HG03439 (cell line): ENCODE data around the gene ZNF593OS.

Experiments used
- ATAC-seq: cut with Tn5 transposase; IDR thresholded peaks from one replicate; pipeline ENCODE4 v1.9.1; 2021; ENCODE audit warnings: mild to moderate bottlenecking, moderate library complexity; ENCODE audit not compliant: unreplicated experiment

The ZNF593OS gene

DNA sequence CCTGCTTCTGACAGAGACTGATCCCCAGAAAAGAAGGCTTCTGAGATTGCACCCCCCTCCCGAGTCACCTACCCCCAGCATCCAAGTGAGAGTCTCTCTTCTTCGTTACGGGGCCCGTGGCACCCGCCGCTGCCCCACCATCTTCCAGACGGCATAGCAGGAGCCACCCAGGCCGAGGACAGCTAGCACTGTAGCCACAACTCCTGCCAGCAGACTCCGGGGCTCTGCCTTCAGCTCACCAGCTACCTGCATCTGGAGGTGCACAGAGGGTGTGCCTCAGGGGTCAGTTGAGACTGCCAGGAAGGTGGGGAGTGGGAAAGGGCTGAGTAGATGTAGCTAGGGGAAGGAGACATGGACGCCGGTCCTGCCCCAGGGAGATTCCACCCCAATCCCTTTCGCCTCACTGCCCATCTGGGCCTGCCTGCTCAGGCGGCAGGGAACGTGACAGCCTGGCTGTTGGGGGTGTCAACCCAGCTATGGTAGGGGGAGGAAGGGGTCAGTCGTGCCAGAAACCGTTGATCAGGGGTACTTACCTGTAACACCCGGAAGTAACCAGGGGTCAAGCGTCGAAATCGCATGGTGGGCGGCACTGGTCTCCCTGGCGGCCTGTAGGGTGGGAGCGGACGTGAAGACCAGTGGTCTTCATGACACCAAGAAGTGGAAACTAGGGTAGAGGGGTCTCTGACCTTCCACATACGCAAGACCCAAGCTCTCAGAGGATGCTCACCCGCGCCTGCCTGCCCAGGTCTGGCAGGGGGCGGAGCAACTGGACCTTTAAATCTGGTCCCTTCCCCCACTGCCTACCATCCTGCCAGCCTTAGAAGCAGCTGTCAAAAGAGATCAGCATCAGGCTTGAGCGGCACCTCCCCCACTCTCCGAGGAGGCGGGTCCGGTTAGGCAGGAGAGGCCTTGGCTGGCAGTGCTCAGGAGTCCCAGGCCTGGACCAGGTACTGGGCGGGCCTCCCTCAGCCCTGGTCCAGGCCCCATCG is at the start of gene ZNF593OS:
ZNF593OS (minus strand) TSS at position 749 of the 989 bp plus-strand sequence; CDS start at position 578, 171 bp downstream.
- ATAC-seq: no peak

DNA sequence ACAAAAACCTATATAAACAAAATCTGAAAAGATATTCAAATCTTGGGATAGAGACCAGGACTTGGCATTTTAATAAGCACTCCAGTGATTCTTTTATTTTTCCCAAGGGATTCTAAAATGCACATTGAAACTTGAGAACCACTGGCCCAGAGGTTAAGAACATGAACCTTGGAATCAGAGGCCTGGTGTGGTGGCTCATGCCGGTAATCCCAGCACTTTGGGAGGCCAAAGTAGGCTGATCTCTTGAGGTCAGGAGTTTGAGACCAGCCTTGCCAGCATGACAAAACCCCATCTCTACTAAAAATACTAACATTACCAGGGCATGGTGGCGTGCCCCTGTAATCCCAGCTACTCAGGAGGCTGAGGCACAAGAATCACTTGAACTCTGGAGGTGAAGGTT is 49.5 kb upstream of the ZNF593OS start:
- ATAC-seq: no peak

DNA sequence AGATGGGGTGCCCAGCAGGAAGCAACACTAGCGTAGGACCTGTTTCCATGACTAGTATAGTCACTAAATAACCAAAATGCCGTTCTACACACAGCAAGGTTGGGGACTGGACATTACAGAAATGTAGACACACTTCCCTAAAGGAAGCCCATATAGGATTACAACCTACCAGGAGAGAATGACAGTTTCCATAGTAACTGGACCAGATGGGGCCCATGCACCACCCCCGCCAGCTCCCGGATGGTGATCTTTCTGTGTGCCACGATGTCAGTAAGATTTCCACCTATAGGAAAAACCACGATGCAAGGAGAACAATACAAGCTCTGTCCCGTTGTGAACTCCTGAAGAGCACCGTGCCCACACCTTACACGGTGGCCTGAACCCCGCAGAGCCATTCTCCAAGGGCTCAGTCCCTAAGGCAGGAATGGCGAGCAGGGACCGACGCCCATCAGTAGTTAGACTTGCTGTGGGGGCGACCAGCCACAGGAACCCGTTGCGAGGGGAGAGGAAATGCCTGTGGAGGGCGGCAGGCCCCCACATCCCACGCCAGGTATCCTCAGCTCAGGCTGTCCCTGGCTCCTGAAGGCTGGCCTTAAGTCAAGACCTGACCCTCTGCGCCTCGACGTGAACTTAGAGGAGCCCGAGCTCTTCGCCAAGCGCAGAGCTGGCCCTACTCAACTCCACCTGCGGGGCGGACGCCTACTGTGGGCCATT is 48.7 kb upstream of the ZNF593OS start:
- ATAC-seq: no peak

DNA sequence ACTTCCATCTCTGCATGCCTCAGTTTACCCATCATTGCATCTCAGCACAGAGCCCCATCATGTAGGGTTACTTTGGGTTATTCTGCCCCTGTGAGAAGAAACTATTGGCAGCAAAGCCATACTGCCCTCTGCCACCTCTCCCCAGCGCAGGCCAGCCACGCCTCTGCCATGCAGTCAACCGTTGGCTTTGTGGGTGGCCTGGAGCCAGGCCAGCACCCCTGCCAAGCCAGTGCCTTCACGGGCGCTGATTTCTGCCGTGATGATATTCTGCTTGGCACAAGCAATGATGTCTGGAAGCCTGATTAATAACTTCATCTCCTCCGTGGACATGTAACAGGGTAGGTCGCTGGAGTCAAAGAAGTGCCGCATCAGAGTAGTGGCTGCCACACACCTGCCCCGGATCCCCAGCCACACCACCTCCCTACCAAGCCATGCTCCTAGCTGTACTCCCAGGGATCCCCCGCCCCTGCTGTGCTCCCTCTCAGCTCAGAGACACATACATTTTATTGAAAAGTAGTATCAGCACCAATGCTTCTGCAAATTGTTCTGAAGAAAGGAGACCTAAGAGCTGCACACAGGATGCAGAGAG is 47.4 kb upstream of the ZNF593OS start:
- ATAC-seq: no peak

DNA sequence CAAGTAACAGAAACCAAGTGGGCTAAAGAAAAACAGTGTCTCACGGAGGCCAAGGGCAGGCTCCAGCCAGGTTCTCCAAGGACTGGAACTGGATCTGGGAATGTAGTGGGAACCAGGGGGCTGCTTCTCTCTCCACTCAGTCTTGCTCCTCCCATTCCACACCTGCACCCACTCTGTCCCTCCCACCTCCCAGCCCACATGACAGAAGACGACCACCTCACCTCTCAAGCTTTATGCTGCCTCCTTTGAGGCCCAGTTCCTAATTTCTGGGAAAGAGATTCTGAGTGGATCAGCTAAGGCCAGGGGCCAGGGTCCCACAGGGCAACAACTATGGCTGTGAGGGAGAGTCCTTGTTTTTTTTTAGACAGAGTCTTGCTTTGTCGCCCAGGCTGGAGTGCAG is 43.6 kb upstream of the ZNF593OS start:
- no peak for ATAC-seq

DNA sequence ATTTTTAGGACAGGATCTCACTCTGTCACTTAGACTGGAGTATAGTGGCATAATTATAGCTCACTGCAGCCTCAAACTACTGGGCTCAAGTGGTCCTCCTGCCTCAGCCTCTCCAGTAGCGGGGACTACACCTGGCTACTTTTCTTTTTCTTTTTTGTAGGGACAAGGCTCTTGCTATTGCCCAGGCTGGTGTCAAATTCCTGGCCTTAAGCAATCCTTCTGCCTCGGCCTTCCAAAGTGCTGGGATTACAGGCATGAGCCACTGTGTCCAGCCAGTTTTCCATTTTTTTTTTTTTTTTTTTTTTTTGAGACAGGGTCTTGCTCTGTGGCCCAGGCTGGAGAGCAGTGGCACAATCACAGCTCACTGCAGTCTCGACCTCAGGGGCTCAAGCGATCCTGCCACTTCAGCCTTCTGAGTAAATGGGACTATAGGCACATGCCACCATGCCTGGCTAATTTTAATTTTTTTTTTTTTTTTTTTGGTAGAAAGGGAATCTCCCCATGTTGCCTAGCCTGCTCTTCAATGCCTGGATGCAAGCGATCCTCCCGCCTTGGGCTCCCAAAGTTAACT is 41.8 kb upstream of the ZNF593OS start:
- no peak for ATAC-seq

DNA sequence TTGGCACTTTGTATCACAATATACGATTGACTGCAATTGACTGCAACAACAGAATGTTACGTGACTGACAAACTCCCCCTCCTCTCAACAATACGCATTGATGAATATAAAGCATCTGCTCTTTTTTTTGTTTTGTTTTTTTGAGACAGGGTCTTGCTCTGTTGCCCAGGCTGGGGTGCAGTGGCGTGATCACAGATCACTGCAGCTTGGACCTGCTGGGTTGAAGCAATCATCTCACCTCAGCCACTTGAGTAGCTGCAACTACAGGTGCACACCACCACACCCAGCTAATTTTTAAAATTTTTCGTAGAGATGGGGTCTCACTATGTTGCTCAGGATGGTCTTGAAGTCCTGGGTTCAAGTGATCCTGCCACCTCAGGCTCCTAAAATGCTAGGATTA is 41.1 kb upstream of the ZNF593OS start:
- ATAC-seq: no peak

DNA sequence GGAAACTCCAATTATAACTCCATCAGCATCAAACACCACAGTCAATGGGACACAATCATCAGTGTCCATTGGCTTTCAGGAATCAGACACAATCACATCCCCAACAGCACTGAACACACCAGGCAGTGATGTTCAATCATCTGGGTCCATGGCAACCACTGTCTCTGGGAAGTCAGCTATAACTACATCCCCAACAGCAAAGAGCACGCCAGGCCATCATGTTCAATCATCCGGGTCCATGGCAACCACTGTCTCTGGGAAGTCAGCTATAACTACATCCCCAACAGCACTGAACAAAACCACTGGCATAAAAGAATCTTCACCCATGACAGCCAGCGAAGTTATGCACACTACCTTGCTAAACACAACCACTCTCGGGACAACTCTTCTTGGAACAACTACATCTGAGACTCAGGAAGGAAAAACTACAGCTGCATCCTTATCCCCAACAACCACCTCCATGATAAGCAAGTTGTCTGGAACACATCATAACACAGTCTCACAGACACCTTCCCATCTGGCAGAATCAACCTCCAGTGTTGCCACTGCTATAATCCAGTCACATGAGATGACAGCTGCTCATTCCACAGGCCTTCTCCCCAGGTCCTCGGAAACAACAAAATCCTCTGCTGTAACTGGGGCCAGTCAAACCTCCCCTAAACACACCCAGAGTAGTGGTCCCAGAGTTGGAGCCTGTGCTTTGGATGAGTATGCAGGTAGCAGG is 38.7 kb upstream of the ZNF593OS start:
- ATAC-seq: no peak

DNA sequence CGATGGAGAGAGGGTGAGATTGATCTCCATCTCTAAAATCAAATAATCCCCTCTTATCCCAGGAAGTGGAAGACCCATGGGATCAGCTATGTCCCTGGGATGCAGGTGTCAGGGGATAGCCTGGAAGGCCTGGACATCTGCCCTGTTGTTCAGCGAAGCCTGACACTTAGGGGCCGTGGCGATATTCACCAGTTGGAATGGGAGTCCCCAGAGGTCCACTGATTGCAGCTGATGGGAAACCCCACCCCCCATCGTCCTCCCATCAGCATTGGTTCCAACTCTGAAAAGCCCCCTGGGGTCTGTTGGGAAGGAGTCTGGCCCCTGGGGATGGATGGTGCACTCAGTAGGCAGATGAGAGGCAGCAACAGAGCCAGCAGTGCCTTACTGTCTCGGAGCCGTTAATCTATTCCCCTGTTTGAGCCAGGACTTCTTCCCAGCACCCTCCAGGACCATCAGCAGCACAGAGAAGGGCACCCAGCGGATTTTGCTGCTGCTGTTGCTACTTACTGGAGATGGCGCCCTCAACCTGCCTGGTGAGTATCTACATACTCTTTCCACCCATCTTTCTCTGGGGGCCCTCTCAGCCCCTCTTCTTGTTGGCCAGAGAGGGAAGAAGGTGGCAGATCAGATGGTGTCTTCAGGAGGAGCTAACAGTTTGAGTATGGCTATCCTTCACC is 32.1 kb upstream of the ZNF593OS start:
- ATAC-seq: no peak

DNA sequence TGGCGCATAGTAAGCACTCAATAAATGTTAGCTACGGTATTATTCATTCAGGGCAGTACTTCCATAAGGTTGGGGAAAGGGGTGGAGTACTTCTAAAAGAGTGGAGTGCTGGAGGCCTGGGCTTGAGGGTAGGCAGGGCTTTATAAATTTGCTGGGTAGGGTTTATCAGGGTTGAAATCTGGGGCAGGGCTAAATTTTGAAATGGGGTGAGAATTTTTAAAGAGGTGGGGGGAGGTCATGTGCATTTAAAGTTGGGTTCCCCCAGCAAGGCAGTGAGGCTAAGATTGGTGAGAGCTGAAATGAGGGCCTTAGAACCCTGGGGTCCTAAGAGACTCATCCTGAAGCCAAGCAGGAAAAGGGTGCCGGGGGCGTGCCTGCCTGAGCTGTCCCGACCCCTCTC is 28.8 kb upstream of the ZNF593OS start:
- no peak for ATAC-seq

DNA sequence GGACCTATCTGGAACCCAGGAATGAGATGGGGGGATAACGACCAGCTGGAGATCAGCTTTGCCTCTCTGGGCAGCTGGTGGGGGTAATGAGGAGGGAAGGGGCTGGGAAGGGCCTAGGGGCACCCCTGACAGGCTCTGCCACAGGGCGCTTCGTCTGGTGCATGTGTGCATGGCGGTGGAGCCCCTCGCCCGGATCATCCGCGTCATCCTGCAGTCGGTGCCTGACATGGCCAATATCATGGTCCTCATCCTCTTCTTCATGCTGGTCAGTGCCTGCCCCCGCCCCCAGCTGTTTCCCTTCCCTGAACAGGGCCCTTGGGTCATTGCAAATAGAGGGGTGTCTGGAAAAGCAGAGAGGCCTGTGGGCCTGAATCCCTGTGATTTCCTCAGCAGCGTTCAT is 26.2 kb upstream of the ZNF593OS start:
- ATAC-seq: no peak

DNA sequence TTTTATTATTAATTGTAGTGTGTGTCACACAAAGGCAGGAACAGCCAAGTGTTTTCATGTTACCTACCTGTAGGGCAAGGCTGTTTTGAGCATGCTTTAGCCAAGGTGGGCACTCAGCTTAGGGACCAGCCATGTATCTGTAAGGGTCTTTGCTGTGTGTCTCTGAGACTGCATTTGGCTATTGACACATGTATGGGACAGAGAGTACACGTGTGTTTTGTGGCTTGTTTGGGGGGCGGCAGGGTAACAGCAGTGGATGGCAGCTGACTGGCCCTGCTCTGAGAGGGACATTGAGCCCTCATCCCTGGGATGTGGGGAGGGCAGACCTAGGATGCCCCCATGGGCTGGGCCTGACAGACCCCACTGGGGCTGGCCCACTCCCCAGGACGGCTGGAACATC is 25.7 kb upstream of the ZNF593OS start:
- no peak for ATAC-seq

DNA sequence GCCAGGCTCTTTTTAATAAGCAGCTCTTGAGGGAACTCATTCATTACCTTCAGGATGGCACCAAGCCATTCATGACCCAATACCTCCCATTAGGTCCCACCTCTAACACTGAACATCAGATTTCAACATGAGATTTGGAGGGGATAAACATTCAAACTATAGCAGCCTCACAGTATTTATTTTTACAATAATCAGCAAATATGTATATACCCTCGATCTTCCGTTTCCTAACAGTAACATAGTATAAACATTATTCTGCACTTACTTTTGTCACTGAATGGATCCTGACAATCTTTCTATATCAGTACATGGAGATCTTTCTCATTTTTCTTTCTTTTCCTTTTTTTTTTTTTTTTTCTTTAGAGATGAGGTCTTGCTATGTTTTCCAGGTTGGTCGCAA is 24.2 kb upstream of the ZNF593OS start:
- ATAC-seq: no peak

DNA sequence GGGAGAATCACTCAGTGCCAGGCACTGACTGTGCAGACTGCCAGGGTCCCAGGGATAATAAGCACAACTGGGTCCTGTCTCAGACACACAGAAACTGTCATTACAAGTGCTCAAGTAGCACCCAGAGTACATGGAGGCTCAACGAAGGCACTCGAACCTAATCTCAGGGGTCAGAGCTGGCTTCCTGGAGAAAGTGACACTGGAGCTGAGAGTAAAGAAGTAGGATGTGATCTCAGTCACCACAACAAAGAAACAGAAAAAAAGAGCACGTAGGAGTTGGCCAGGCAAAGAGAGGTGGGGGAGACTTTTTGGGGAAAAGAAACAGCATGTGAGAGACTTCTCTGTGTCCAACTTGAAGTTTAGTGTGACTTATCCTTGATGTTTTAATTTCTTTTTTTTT is 20.1 kb upstream of the ZNF593OS start:
- ATAC-seq: no peak

DNA sequence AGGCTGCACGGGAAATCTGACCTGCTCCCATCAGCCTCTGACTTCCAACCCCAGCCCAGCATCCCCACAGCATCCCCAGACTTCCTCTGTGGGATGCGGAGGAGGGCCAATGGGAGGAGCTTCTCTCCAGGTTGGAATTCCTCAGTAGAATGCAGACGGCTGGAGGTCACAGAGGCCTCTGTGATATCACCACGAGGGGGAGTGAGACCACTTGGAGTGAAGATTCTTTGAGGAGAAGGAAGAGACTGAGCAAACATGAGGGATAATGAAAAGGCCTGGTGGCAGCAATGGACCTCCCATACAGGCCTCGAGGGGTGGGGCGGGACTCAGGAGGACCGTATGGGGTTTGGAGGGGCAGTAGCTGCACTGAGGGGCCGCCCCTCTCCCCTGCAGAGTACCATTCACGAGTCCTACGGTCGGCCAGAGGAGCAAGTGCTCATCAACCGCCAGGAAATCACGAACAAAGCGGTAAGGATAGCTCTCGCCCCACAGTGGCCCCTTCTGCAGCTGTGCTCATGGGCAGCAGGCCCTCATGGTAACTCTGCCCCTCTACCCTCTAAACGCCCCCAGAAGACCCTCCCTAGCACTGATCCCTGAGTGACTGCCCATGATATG is 18.8 kb upstream of the ZNF593OS start, which contains the start of gene CATSPER4:
CATSPER4 (plus strand) TSS at position 230 of the 615 bp plus-strand sequence; CDS start at position 256, 26 bp downstream.
- ATAC-seq: no peak

DNA sequence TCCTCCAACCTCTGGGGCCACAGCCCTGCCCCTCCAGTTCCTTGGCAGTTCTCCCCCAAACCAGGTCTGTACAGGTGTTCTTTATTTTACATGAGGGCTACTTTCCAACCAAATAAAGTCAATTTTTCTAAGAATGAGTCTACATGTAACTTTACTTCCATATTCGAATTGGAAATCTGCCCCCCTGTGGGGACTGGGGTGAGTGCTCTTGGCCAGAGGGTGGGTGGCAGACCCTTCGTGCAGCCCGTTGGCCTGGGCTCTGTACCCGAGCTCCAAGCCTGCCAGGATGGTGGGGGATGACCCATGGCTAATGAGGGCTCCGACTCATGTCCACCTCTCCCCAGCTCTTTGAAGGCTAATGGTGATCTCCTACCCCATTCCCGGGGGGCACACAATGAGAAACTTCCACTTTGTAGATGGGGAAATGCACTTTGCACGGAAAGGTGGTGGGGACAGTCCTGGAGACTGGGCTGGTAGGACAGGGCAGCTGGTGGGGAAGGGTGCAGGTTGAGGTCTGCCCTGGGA is 18.2 kb upstream of the ZNF593OS start:
- no peak for ATAC-seq

DNA sequence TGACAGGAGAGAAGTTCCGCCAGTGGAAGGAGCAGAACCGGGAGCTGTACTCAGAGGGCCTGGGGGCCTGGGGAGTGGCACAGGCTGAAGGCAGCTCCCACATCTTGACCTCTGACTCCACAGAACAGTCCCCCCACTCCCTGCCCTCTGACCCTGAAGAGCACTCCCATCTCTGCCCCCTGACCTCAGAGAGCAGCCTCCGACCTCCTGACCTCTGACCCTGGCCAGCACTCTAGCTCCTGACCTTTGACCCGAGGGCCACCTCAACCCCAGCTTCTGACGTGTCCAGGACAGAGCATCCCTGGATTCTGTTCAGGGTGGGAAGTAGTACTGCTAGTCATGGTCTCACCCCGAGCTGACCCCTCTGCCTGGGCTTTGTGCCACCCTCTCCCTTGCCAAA is 17.7 kb upstream of the ZNF593OS start:
- no peak for ATAC-seq

DNA sequence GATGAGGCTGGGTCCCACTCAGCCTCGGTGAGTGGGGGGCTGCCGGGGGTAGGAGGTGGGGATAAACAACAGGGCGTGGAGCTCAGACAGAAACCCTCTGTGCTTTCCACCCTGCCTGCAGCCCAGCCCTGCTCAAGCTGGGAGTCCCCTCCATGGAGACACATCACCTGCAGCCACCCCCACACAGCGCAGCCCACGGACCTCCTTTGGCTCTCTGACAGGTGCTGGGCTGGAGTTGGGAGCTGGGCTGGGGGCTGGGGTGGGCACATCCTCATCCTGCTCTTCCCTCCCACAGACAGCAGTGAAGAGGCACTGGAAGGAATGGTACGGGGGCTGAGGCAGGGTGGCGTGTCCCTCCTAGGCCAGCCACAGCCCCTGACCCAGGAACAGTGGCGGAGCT is 16.8 kb upstream of the ZNF593OS start:
- no peak for ATAC-seq

DNA sequence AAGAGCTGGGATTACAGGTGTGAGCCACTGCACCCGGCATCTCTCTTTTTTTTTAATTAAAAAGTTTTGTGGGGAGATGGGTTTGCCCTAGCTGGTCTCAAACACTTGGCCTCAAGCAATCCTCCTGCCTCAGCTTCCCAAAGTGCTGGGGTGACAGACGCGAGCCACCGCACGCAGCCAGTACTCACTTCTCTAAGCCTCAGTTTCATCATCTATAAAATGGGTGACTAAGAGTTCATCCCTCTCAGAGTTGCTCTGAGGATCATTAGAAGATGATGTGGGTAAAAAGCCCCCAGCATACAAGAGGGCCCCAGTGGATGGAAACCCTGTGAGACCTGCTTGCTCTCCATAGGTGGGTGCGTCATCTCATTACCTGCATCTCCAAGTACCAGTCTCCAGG is 16.2 kb upstream of the ZNF593OS start:
- ATAC-seq: no peak
